ENCODE data around the gene ADAM10.
"Not testable (repeated sequence)": the region's sequence is repeated elsewhere in the genome, so short reads cannot be mapped to it uniquely, and the experiment has no call there.

ADAM10 gene, protein sequence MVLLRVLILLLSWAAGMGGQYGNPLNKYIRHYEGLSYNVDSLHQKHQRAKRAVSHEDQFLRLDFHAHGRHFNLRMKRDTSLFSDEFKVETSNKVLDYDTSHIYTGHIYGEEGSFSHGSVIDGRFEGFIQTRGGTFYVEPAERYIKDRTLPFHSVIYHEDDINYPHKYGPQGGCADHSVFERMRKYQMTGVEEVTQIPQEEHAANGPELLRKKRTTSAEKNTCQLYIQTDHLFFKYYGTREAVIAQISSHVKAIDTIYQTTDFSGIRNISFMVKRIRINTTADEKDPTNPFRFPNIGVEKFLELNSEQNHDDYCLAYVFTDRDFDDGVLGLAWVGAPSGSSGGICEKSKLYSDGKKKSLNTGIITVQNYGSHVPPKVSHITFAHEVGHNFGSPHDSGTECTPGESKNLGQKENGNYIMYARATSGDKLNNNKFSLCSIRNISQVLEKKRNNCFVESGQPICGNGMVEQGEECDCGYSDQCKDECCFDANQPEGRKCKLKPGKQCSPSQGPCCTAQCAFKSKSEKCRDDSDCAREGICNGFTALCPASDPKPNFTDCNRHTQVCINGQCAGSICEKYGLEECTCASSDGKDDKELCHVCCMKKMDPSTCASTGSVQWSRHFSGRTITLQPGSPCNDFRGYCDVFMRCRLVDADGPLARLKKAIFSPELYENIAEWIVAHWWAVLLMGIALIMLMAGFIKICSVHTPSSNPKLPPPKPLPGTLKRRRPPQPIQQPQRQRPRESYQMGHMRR

DNA sequence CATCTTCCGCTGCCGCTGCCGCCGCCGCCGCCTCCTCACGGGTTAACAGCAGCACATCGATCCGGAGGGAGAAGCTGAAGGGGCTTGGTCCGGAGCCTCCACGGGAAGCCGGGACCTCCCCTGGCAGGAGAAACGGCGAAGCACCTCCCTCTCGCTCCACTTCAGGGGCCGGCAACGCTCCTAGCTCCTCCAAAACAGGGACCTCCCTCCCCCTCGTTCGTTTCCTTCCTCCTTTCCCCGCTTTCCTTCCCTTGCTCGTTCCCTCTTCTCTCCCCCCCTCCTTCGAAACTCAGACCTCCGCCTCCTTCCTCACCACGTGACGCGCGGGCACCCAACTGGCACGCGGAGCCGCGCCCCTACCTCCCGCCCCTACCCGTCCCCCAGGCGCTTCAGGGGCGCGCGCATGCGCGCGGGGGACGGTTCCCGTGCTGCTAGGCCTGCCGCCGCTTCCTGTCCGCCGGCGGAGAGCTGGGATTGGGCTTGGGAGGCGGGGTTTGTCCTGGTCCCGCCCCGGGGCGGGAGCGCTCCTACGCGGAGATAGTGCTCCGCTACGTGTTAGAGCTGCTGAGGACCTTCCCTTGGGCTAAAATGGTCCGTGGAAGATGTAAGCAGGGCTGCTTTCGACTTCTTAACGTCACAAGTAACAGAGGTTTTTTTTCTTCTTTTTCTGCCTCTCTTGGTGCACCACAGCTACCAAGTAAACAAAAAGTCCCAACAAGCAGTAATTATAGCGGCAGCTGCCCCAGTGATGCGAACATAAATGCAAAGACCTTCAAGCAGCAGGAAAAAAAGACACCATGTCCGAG is at the start of gene ADAM10:
TSS of gene ADAM10 (minus strand) at position 176 of the 806 bp plus-strand sequence. CDS start at position 3, 173 bp downstream.
- DNase-seq: peak; percentile 99

DNA sequence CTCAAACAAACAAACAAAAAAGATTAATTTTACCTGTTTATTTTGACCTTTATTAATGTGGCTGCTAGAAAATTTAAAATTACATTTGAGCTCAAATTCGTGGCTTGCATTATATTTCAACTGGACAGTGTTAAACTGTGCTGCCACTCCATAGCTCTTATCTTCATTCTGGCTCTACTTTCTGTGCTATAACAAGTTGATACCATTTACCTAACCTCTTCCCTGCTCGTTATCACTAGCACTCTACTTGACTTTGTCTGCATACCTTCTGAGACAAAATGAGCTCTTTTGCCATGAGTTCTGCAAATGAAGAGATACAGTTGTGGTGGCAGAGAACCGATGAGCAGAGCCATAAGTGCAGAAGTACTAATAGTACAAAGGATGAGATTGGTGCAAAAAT is 48.0 kb upstream of the ADAM10 start:
- DNase-seq: no peak

DNA sequence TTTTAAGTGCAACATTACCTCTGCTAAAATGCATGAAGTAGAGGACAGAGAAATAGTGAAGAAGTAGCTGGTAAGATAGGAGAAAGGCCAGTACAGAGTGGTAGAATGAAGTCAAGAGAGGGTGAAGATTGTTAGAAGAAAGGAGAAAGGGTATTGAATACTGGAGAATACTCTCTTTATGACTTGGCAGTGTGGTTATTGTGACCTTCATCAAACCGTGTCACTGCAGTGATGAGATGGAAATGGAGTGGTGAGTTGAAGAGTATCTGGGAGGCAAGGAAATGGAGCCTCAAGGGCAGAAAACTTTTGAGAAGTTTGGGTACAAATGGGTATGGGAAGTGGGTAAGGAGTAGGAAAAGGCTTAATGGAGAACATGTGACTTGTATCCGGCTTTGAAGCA is 46.3 kb upstream of the ADAM10 start:
- DNase-seq: no peak

DNA sequence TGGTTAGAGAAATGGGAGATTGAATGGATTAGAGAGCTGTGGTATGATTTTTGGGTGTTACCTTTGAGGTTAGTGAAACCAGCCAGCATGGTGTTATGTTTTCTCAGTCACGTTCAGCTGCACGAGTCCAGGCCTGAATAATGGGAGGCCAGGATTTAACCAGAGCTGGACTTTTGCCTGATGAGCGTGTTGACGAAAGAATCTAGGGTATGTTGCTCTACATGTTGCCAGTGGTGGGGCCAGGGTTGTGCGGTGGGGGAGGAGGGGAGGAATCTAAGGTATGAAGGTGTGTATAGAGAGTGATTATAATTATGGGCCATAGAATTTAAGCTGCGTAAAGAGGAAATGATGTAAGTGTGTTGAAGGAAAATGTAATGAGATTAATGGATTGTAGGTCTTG is 44.4 kb upstream of the ADAM10 start:
- DNase-seq: peak; percentile 61

DNA sequence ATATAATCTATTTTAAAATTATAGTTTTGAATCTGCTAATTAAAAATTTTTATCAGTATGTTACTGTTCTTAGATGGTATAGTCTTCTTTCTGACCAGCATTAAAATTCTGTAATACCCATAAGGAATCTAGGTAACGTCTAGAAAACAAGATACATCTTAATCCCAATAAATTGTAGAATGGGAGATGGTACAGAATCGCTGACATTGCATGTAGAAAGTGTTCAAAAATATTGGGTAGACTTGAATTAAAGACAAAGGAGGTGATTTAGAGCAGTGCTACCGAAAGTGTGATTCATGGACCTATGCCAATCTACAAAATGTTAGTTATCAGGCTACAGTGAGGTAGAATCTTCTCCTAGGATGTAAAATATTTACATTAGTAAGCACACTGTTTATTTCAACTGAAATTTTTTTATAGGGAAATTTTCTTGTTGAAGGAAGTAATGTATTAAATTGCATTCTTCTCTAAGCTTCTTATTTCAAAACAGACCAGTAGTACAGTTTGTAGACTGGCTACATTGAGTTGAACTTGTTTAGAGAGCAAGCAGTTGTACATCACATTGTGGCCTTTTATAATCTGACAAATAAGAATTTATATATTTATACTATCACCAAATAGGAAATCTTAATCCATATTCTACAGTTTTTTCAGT is 38.7 kb upstream of the ADAM10 start:
- DNase-seq: no peak

DNA sequence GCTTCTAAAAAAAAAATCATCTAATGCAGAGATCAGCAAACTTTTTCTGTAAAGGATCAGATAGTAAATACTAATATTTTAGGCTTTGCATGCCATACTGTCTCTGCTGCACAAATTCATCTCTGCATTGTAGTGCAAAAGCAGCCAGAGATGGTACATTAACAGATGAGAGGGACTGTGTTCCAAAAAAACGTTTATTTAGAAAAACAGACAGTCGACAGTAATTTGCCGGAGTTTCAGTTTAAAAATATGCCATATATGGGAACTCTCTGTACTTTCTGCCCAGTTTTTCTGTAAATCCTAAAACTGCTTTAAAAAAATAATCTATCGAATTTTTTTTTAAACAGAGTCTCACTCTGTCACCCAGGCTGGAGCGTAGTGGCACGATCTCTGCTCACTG is 35.8 kb upstream of the ADAM10 start:
- no peak for DNase-seq

DNA sequence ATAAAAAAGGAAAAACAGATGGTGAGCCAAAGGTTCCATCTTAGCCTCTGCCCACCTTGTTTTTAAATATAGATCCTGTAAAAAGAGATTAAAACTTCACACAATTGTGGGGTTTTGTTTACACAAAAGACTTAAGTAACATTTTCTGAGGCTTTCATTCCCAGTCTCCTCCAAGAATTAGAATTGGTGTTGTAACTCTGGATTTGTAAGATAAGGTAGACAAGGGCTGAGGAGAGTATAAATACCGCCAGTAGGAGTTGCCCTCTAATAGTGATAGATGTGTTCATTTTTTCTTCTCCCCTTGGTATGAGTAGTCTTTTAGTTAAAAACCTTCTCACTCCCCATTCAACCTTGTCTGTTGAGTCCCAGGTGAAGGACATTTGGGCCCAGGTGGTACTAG is 30.0 kb upstream of the ADAM10 start:
- no peak for DNase-seq

DNA sequence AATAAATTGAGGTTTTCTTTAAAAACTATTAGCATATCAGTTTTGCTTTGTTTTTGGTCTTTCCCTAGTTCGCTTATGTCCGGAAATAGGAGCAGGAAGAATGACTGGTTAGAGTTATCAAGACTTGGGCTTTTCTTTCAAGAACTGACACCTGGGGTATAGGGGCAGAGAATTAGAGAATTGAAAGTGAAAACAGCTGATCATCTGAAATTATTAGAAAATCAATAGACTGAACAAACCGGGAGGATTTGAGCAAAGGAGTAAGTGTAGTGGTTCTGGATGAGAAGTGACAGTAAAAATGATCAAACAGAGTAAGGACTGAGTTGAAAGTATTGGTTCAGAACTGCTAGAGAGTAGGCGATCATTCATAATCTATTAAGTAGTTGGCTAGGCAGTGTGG is 27.6 kb upstream of the ADAM10 start:
- no peak for DNase-seq

DNA sequence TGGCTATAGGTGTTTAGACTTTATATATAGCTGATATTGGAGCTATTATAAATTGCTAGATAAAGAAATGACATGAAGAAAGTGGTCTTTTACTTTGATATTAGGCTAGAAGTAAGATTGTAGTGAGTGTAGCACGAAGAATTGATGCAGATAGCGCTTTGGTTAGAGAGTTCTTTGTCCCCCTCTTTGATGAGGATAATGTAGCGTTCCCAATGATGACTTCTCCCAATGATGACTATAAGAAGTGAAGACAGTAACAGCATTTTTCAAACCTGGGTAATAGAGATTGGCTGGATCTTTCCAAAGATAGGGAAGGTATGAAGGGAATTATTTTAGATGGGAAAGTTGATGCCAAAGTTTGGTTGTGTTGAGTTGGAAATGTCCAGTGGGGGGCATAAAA is 25.9 kb upstream of the ADAM10 start:
- no peak for DNase-seq

DNA sequence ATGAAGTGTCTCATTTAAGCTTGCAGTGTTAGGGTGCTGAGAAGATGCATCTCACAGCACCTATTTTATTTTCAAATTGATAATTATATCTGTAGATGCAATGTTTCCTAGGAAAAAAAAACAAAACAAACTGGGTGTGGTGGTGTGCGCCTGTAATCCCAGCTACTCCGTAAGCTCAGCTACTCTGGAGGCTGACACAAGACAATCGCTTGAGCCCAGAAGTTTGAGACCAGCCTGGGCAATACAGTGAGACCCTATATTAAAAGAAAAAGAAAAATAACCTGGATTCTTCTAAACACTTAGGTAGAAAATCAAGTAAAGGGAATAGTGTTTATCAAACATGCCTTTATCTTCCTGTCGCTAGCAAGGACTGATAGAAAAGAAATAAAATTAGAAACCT is 23.5 kb upstream of the ADAM10 start:
- DNase-seq: no peak

DNA sequence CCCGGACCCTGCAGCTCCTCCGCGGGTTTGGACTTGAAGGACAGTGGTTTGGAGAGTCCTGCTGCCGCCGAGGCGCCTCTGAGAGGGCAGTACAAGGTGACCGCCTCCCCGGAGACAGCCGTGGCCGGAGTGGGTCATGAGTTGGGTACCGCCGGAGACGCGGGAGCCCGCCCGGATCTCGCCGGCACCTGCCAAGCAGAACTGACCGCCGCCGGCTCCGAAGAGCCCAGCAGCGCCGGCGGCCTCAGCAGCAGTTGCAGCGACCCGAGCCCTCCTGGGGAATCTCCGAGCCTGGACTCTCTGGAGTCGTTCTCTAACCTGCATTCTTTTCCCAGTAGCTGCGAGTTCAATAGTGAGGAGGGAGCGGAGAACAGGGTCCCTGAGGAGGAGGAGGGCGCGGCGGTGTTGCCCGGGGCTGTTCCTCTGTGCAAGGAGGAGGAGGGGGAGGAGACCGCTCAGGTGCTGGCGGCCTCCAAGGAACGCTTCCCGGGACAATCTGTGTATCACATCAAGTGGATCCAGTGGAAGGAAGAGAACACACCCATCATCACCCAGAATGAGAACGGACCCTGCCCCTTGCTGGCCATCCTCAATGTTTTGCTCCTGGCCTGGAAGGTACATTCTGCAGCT is 22.2 kb upstream of the ADAM10 start:
- no peak for DNase-seq

DNA sequence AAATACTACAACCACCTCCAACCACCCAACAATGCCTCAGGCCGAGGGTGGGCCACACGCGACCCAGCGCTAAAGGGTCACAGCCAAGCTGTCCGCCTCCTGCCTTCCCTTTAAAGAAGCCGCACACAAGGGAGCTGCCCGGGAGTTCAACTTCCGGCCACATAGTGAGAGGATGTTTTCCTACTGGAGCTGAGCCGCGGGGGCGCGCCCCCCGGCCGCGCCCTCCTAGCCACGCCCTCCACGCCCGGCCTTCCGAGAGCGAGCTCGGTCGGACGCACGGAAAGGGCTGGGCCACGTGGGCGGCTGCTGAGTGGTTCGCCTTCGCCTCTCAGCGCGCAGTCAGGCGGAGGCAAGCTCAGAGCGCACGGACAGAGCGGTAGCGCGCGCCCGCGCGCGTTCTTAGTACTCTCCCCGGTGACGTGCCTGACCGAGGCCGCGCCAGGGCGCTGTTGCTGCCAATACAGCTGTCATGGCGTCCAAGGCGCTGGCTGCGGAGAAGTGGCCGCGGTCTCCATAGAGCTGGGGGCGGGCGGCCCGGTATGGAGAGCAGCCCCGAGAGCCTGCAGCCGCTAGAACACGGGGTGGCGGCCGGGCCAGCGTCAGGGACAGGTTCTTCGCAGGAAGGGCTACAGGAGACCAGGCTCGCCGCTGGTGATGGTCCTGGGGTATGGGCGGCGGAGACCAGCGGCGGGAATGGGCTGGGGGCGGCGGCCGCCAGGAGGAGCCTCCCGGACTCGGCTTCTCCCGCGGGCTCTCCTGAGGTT is 21.5 kb upstream of the ADAM10 start, which contains the start of gene MINDY2:
TSS of gene MINDY2 (plus strand) at position 446 of the 764 bp plus-strand sequence. CDS start at position 540, 94 bp downstream.
- peak; percentile 99 for DNase-seq

DNA sequence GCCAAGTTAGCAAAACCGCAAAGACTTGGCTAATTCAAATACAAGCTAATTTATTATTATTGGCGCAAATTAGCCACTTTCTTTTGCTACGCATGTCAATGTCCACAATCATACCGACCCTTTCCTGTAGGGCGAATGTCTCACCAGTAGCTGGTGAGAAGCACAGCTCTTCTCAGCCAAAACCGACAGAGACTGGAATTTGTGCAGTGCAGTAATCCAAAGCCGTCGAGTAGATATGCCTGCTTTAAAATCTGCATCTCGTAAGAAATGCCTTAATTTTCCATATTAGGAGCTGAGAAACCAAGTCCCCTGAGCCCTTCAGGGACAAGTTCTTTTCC is 21.0 kb upstream of the ADAM10 start:
- DNase-seq: peak; percentile 83

DNA sequence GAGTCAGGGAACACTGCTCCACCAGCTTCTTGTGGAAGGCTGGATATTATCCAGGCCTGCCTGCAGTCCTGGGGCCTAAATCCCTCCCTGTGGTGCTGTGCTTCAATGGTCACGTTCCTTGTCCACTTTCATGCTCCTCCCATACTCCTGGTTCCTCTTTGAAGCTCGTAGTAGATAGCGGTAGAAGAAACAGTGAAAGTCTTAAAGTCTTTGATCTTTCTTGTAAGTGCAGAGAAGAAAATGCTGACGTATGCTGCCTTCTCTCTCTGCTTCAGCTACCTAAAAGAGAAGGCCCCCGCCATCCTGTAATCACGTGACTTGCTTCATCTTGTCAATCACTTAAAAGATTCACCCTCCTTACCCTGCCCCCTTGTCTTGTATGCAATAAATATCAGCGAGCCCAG is 19.1 kb upstream of the ADAM10 start:
- DNase-seq: not testable (repeated sequence)

DNA sequence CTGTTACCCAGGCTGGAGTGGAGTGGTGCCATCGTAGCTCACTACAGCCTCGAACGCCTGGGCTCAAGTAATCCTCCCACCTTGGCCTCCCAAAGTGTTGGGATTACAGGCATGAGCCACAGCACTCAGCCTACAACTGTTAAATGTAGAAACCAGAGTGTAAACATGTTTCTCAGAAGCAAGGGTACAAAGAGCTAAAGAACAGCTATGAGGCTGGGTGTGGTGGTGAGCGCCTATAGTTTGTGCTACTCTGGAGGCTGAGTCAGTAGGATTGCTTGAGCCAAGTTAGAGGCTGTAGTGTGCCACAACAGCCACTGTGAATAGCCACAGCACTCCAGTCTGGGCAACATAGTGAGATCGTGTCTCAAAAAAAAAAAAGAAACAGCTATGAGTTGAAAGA is 16.8 kb upstream of the ADAM10 start:
- no peak for DNase-seq

DNA sequence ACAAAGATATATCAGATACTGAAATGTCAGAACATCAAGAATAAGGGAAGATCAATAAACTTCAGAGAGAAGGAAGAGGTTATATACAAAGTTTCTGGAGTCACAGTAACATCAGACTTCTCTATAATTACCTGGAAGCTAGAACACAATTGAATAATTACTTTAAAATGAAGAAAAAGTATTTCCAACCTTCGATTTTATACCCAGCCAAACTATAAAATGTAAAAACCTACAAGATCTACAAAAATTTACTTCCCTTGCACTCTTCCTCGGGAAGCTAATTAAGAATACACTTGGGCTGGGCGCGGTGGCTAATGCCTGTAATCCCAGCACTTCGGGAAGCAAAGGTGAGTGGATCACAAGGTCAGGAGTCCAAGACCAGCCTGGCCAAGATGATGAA is 15.0 kb upstream of the ADAM10 start:
- no peak for DNase-seq

DNA sequence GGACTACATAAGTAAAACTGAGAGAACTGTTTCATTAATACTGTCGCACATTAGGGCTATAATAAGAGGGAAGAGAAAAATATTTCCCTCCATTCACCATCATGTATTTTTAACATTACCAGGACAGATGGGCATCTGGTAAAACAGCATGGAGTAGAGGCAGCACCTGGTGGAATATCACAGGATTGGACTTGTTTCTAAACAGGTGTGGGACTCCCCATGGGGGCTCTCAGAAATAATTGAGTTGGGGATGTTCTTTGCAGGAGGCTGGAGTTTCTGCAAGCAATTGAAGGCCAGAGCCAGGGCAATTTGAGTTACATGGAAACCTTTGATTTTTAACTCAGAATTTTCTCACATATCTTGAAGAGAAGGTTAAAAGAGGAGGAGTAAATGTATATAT is 13.2 kb upstream of the ADAM10 start:
- DNase-seq: no peak

DNA sequence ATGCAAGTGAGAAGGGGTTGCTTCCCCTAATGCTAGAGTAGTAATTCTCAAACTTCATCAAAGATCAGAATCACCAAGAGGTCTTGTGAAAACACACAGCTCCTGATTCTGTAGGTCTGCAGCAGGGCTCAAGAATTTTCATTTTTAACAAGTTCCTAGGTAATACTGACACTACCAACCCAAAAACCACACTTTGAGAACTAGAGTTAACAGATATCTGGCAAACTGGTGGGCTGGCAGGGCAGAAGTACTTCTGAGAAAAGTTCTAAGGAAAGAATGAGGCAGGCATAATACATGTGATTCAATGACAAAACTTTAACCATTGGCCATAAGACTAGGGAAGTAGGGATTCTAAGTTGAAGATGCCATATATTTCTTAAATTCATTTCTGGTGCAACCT is 12.8 kb upstream of the ADAM10 start:
- DNase-seq: no peak

DNA sequence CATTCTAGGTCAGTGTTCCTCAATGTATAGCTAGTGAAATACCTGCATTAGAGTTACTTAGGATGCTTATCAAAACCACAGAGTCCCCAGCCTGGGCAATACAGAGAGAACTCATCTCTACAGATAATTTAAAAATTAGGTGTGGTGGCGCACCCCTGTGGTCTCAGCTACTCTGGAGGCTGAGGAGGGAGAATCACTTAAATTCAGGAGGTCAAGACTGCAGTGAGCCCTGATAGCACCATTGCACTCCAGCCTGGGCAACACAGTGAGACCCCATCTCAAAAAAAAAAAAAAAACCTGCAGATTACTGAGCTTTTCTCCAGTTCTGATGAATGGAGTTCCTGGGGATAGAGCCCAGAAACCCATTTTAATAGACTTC is 11.5 kb upstream of the ADAM10 start:
- no peak for DNase-seq

DNA sequence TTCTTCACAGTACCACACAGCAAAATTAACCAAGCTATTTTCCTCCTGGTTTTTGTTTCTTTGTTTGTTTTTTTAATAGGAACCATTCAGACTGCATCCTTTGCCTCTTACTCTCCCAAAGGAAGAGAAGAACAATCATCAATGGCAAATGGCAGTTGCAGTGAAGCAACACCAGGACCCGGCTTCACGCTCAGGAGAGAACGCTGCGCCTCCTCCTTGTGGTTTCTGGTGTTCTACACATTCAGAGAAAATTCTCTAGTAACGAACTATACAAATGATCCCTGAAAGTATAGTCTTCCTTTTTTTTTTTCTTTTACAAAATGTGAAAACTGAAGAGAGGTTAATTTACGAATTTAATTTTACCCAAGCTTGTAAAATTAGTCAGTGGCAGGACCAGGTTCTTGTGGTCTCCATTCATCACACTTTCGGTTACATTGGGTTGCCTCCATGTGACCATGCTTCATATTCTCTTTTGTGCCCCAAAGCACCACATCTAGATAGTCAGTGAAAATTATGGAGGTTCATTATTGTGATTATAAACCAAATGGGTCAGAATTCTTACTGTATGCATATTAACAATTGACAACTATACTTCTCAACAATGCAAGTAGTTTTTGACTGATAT is 11.0 kb upstream of the ADAM10 start:
- DNase-seq: no peak

DNA sequence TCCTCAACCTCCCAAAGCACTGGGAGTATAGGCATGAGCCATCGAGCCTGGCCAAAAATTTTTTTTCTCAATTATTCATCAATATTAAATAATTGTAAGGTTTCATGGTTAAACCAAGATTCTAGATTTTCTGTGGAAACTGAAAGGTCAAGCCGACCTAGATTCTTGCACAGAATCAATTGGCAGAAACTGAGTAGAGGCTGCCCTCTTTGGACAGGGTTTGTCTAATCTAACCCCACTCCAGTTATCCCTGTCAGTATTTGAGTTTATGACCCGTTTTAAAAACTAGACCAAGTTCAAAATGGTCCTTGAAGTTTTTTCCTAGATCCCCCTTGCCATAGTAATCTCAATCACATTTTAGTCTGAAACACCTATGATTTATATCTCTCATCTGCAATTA is 8.6 kb upstream of the ADAM10 start:
- no peak for DNase-seq
